Activated naive CD8-positive, alpha-beta T cell treated with anti-CD3 and anti-CD28 coated beads, Interleukin-2, amount 10 ng/mL, durations not matched to agents 7 days and 5 days (primary cell): ENCODE results near the gene TMEM132D. TPM values are rescaled to one million over a fixed set of nuclear protein-coding genes. Genes with fewer than 3 reads are reported as not detected.

Experiments
- ATAC-seq: fragments of 150-1000 bp; cut with Tn5 transposase; one replicate; pipeline ENCODE4 v1.10.0; 2021; ENCODE audit warnings: low read depth, moderate library complexity
- POLR2A ChIA-PET: fragments of 350-600 bp; sonication (Branson Sonifier 250); formaldehyde crosslinking; loops from one replicate; lab custom pipeline; 2021; ENCODE audit warnings: antibody characterized with exemption; lab: Charles Lee
- DNase-seq: peaks from one replicate; pipeline ENCODE4 v3.0.0; 2021
- H3K27ac Mint-ChIP-seq: one replicate; pipeline ENCODE4 v1.8.0; 2022; ENCODE audit warnings: mild to moderate bottlenecking, mixed read lengths
- H3K27me3 Mint-ChIP-seq: one replicate; pipeline ENCODE4 v1.8.0; 2022; ENCODE audit warnings: mild to moderate bottlenecking, moderate library complexity, mixed read lengths
- H3K36me3 Mint-ChIP-seq: one replicate; pipeline ENCODE4 v1.8.0; 2021; ENCODE audit warnings: mild to moderate bottlenecking, mixed read lengths
- H3K4me1 Mint-ChIP-seq: one replicate; pipeline ENCODE4 v1.8.0; 2021; ENCODE audit warnings: mixed read lengths
- H3K4me3 Mint-ChIP-seq: one replicate; pipeline ENCODE4 v1.8.0; 2022; ENCODE audit warnings: mild to moderate bottlenecking, moderate library complexity, mixed read lengths
- H3K9me3 Mint-ChIP-seq: one replicate; pipeline ENCODE4 v1.8.0; 2021; ENCODE audit warnings: mixed read lengths
- total RNA-seq, 2 experiments: library from RNA; stranded (reverse); gene quantifications; one replicate each; pipeline ENCODE4 v1.2.3, GENCODE V29; 2021

The TMEM132D gene
- total RNA-seq, 2 experiments from 2014 or later = not detected

DNA sequence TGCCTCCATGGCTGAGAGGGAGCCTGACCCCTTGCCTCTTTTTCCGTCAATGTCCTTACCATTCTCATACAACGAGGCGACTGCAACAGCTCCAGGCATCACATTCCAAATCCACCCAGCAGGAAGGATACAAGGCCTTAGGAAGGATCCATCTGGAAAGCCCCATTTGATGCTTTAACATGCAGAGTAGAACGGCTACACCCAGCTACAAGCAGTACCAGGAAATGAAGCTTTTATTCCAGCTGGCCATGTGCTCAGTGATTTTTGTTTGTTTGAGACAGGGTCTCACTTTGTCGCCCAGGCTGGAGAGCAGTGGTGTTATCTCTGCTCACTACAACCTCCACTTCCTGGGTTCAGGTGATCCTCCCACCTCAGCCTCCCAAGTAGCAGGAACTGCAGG is 124.8 kb downstream of the TMEM132D start:
- Mint-ChIP-seq H3K36me3 (no peaks in the 10 kb centered on the region), H3K4me3 (no peak overlapping the region), H3K4me1 (no peaks in the 10 kb centered on the region), H3K27me3 (no peaks in the 10 kb centered on the region), H3K9me3 (peaks cover 2% of the 10 kb centered on the region), H3K27ac (no peak overlapping the region)
- DNase-seq (no peak), ATAC-seq (no peak)
- POLR2A ChIA-PET = no interaction called here

DNA sequence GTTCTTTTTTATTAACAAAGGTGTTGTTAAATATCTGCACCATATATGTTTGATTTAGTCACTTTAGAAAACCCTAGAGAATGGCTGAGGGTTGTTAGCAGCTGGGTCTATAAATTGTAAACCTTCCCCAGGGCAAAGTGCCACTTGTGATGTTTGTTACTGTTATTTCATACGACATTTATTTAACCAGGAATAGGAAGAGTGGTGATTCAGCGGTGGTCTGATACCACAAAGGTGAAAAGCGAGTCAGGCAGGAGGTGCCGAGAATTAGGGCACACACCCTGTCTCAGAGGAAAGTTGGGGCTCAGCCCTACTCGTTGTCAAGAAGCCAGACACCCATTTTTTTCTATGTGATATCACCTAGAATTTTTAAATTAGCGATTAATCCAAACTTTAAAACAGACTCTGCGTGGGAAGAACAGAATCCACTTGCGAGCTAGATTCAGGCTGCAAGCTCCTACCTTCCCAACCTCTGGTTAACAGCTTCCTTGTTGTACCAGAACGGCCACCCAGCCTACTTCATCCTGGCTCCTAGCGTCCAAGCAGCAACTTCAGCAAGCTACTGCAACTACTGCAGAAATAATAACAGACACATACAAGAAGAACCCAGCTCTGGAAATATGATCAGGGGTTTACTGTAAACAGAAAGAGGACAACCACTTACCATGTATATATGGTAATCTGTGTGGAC is 126.7 kb downstream of the TMEM132D start:
- Mint-ChIP-seq H3K4me3 (no peak overlapping the region), H3K27me3 (no peaks in the 10 kb centered on the region), H3K36me3 (no peaks in the 10 kb centered on the region), H3K9me3 (peaks cover 2% of the 10 kb centered on the region), H3K27ac (no peak overlapping the region), H3K4me1 (no peaks in the 10 kb centered on the region)
- DNase-seq (no peak), ATAC-seq (no peak)
- POLR2A ChIA-PET = no interaction called here

DNA sequence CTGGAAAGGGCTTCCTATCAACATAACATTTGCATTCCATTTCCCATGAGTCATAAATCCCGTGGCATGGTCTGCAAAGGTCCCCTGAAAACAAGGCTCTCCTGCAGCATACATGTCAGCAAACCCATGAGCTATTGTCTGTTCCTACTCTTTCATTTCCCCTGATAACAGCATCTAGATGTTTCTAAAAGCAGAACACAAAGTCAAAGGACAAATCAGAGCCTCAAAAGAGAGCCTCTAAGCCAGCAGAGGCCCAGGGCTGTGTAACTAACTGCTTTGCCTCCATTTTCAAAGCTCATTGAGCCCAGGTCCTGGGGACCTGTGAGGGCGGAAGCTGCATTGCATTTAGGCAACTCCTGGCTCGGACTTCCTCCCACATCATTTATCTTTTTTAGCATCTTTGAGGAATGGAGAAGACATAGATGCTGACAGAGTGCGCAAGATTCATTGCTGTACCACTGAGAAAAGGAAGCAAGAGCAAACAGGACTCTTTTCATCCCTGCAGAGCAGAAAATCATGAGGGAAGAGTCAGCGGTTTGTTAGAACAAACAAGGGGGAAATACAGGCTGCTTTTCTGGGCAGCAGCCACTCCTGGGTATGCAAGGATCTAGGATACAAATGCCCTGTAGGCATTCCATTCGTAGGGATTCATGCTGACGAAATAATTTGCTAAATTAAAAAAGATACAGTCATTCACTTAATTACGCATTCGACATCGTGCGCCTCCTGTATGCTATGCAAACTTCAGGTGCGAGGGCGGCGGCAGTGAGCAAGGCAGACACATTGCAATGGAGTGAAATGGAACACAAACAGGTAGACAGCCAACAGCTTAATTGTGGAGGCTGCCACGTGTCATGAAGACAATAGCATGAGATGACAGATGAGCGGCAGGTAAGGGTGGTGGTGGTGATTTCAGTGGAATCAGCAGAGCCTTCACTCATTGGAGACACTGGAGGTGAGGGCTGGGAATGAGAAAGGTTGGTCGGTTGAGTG is 131.0 kb downstream of the TMEM132D start:
- H3K36me3 Mint-ChIP-seq = no peaks in the 10 kb centered on the region
- H3K4me1 Mint-ChIP-seq = no peaks in the 10 kb centered on the region
- H3K27ac Mint-ChIP-seq = no peak overlapping the region
- ATAC-seq = no peak
- no peak for DNase-seq
- POLR2A ChIA-PET = no interaction called here
- no peak overlapping the region for H3K4me3 Mint-ChIP-seq
- no peaks in the 10 kb centered on the region for H3K27me3 Mint-ChIP-seq
- no peaks in the 10 kb centered on the region for H3K9me3 Mint-ChIP-seq

DNA sequence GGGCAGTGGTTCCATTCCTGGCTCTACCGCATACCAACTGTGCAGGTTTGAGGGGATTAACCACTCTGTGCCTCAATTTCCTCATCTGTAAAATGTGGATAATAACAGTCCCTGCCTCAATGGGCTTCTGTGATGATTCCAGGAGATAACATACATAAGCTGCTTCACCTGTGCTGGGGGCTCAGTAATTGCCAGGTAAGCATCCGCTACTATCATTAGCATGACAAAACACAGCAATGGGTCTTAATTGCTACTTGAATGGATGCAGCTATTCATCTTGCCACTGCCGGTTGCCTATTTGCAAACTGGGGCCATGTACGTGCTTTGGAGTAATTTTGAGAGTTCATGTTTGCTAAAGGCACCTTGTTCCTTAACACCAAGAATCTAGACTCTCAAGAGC is 132.6 kb downstream of the TMEM132D start:
- Mint-ChIP-seq H3K36me3 (no peaks in the 10 kb centered on the region), H3K27me3 (no peaks in the 10 kb centered on the region), H3K4me3 (no peak overlapping the region), H3K4me1 (no peaks in the 10 kb centered on the region), H3K9me3 (peaks cover 7% of the 10 kb centered on the region), H3K27ac (no peak overlapping the region)
- no peak for ATAC-seq
- DNase-seq = no peak
- POLR2A ChIA-PET = no interaction called here

DNA sequence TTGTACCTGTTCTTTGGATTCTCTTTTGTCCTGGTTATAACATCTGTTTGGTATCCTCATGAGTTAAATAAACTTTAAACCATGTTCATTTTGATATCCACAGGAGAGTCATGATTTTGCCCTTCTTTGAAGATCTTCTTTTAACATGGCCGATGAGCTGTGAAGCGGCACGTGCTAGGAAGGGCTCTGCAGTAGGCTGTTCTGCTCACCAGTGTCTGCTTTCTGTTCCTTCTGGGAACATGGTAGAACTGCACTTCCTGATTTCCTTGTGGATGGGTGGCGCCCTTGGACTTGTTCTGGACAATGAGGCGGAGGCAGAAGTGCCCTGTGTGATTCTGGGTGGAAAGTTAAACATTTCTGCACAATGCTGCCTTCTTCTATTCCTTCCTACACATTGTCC is 138.1 kb downstream of the TMEM132D start:
- no peaks in the 10 kb centered on the region for H3K4me1 Mint-ChIP-seq
- H3K27me3 Mint-ChIP-seq = no peaks in the 10 kb centered on the region

DNA sequence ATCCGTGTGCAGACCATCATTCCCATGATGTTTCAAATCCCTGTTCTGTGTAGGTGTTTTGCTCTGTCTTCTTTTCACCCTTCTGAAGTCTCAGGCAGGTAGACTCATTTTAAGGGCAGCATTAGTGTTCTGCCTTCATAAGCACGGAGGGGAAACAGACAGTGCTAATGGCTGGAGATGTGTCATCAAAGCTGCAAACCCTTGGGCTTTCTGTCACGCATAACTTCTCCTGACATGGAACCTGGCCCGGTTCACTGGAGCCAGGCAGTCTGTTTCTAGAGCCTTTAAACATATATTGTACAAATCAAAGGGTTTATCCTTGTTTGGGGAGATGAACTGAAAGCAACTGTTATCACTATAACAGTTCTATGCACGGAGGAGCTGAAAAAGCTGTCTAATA is 141.4 kb downstream of the TMEM132D start:
- H3K9me3 Mint-ChIP-seq = peaks cover 6% of the 10 kb centered on the region
- no peaks in the 10 kb centered on the region for H3K27me3 Mint-ChIP-seq
- DNase-seq (no peak), ATAC-seq (no peak)
- POLR2A ChIA-PET = no interaction called here
- H3K36me3 Mint-ChIP-seq = no peaks in the 10 kb centered on the region
- H3K4me1 Mint-ChIP-seq = no peaks in the 10 kb centered on the region
- H3K27ac Mint-ChIP-seq = no peak overlapping the region
- H3K4me3 Mint-ChIP-seq = no peak overlapping the region

More for the DNA sequence above, 138.1 kb downstream of the TMEM132D start:
- no peaks in the 10 kb centered on the region for H3K36me3 Mint-ChIP-seq
- peaks cover 9% of the 10 kb centered on the region for H3K9me3 Mint-ChIP-seq
- POLR2A ChIA-PET = no interaction called here
- H3K4me3 Mint-ChIP-seq = no peak overlapping the region
- no peak overlapping the region for H3K27ac Mint-ChIP-seq
- DNase-seq = no peak
- ATAC-seq = no peak

DNA sequence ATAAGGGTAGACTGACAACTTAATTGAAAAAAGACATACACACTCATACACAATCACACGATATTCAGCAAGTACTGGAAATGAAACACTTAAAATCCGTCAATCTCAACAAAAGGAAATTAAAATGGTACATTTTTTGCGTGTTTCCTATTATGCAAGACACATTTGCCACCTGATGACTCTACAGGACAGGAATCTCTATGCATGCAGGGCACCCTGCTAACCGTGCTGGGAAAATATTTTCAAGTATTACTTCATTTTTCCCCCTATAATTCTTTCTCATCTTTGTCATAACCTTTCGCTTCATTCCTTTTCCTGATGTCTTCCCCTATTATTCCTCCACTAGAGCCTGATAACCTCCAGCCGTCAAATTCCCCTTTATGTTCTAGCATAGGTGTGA is 150.2 kb downstream of the TMEM132D start:
- DNase-seq = no peak
- Mint-ChIP-seq H3K4me1 (no peaks in the 10 kb centered on the region), H3K9me3 (peaks cover 1% of the 10 kb centered on the region), H3K4me3 (no peak overlapping the region), H3K27me3 (no peaks in the 10 kb centered on the region), H3K27ac (no peak overlapping the region), H3K36me3 (no peaks in the 10 kb centered on the region)
- ATAC-seq = no peak
- POLR2A ChIA-PET = no interaction called here

DNA sequence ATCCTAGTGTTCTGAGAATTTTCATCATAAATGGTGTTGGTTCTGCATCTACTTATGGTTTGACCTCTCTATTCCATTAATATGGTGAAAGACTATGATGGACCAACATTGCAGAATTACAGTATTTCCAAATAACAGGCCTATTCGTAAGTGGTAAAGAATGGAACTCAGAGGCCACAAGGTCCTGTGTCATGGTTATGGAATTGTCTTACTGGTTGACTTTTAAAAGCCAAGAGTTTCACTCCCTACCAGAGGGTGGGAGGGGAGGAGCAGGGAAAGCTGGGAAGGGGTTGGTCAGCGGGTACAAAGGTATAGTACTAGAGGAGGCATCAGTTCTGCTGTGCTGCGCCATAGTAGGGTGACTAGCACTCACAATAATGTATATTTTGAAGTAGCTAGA is 153.4 kb downstream of the TMEM132D start:
- Mint-ChIP-seq H3K27ac (no peak overlapping the region), H3K4me3 (no peak overlapping the region), H3K27me3 (no peaks in the 10 kb centered on the region), H3K4me1 (no peaks in the 10 kb centered on the region), H3K36me3 (no peaks in the 10 kb centered on the region), H3K9me3 (peaks cover 1% of the 10 kb centered on the region)
- DNase-seq = no peak
- POLR2A ChIA-PET = no interaction called here
- ATAC-seq = no peak

DNA sequence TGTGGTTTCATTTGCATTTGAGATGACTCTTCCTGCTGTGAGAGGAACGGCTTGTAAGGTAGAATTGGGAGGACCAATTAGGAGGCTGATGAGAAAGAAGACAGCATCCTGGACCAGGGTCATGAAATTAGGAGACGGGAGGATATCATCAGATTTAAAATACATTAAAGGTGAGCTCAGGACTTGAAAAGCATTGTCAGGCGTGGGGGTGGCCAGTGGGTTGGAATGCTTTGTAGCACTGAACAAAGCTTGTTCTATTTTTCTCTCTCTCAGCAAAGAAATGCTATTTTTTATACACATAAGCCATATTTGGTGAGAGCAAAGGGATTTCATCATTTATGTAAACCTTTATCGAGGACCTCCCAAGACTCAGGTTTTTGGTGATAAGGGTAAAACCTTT is 157.5 kb downstream of the TMEM132D start:
- Mint-ChIP-seq H3K4me1 (no peaks in the 10 kb centered on the region), H3K36me3 (no peaks in the 10 kb centered on the region), H3K9me3 (peaks cover 1% of the 10 kb centered on the region), H3K27me3 (no peaks in the 10 kb centered on the region), H3K27ac (no peak overlapping the region), H3K4me3 (no peak overlapping the region)
- no peak for ATAC-seq
- DNase-seq = no peak
- POLR2A ChIA-PET = no interaction called here

DNA sequence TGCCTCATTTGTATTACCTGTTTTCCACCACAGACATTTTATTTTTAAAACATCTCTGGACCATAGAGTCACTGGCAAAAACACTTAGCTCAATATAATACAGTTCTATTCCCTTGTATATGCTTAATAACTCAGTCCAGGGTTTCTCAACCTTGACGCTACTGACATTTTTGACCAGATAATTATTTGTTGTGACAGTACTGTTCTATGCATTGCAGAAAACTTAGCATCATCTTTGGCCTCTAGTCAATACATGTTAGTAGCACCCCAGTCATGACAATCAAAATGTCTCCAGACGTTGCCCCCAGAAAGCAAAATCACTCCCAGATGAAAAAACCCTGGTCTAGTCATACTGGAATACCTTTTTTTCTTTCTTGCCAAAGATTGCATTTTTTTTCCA is 174.7 kb downstream of the TMEM132D start:
- POLR2A ChIA-PET = no interaction called here
- H3K36me3 Mint-ChIP-seq = no peaks in the 10 kb centered on the region

DNA sequence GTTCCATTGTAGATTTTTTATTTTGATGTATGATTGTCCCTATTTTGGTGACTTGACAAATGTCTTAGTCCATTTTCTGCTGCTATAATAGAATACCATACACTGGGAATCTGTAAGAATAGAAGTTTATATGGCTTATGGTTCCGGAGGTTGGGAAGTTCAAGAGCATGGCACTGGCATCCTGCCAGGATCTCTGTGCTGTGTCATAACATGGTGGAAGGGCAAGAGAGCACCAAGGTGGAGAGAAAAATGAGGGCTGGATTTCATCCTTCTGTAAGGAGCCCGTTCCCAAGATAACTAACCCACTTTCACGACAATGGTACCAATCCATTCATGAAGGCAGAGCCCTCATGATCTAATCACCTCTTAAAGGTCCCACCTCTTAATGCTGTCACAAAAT is 176.7 kb downstream of the TMEM132D start:
- Mint-ChIP-seq H3K4me3 (no peak overlapping the region), H3K36me3 (no peaks in the 10 kb centered on the region), H3K4me1 (no peaks in the 10 kb centered on the region), H3K27ac (no peak overlapping the region), H3K9me3 (peaks cover 11% of the 10 kb centered on the region), H3K27me3 (no peaks in the 10 kb centered on the region)
- ATAC-seq = no peak
- no peak for DNase-seq
- POLR2A ChIA-PET = no interaction called here

More for the DNA sequence above, 174.7 kb downstream of the TMEM132D start:
- H3K4me1 Mint-ChIP-seq = no peaks in the 10 kb centered on the region
- H3K27ac Mint-ChIP-seq = no peak overlapping the region
- H3K27me3 Mint-ChIP-seq = no peaks in the 10 kb centered on the region
- ATAC-seq (no peak), DNase-seq (no peak)
- H3K9me3 Mint-ChIP-seq = peaks cover 5% of the 10 kb centered on the region
- no peak overlapping the region for H3K4me3 Mint-ChIP-seq

DNA sequence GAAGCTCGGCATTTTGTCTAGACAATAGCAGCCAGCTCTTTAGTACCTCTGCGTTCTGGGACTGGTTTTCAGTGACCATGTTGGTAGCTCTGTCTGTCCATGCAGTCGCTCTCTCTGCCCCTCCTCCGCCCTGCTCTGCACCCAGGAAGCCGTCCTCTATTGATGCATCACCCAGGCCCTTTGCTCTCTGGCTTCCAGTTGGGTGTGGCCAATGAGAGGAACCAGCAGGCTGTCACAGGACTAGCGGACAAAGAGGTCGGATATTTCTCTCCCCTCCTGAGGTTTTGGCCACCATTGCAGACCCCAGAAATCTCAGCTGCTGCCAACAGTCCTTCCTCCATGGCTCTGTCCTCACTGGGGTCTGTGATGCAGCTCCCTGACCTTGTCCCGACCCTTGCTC is 180.6 kb downstream of the TMEM132D start:
- H3K27ac Mint-ChIP-seq = peak overlapping the region; percentile 15
- H3K4me1 Mint-ChIP-seq = no peaks in the 10 kb centered on the region
- DNase-seq (no peak), ATAC-seq (no peak)
- H3K36me3 Mint-ChIP-seq = no peaks in the 10 kb centered on the region
- no peaks in the 10 kb centered on the region for H3K27me3 Mint-ChIP-seq
- POLR2A ChIA-PET = no interaction called here
- no peak overlapping the region for H3K4me3 Mint-ChIP-seq
- peaks cover 8% of the 10 kb centered on the region for H3K9me3 Mint-ChIP-seq

DNA sequence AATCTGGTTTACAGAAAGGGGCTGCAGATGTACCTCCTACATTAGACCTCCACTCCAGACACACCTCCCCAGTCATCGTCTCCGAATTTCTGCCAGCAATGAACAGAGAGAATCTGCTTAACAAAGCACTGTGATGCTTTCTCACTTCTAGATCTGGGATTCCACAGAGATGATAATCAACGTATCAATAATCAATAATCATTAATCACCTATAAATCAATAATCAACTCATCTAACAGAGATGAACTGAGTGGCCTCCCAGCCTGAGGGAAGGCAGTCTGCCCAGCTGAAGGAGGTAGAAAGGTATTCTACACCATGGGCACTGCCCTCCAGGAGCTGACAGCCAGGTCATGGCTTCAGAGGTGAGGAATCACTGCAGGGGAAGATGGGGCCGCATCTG is 183.2 kb downstream of the TMEM132D start:
- Mint-ChIP-seq H3K27ac (no peak overlapping the region), H3K27me3 (no peaks in the 10 kb centered on the region), H3K36me3 (no peaks in the 10 kb centered on the region), H3K4me1 (no peaks in the 10 kb centered on the region), H3K9me3 (peaks cover 8% of the 10 kb centered on the region), H3K4me3 (no peak overlapping the region)
- POLR2A ChIA-PET = no interaction called here
- no peak for ATAC-seq
- no peak for DNase-seq

DNA sequence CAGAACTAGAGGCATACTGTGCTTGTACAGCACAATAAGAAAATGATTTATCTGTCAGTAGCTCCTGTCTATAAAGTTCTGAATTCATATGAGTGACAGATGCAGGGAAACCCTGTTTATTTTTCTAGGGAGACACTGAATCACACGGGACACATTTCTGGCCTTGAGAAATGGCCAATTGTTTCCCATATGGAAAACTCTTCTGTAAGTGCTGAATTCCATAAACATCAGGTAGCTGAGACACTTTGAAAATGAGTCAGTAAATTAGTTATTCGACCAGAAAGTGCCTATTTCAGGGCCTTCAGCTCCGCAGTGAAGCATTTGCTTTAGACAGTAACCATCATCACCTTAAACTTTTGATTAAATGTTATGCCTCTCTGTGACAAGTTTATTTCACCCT is 184.4 kb downstream of the TMEM132D start:
- ATAC-seq (no peak), DNase-seq (no peak)
- H3K36me3 Mint-ChIP-seq = no peaks in the 10 kb centered on the region
- no peaks in the 10 kb centered on the region for H3K4me1 Mint-ChIP-seq
- no peaks in the 10 kb centered on the region for H3K27me3 Mint-ChIP-seq
- POLR2A ChIA-PET = no interaction called here
- peaks cover 8% of the 10 kb centered on the region for H3K9me3 Mint-ChIP-seq
- H3K27ac Mint-ChIP-seq = no peak overlapping the region
- no peak overlapping the region for H3K4me3 Mint-ChIP-seq
